ENCODE data around the gene CCDC116. TPM values are rescaled to one million over a fixed set of nuclear protein-coding genes. Genes with fewer than 3 reads are reported as not detected.

The CCDC116 gene
- total and polyA plus RNA-seq, 10 of the 15 experiments (the other 5 are each of a cell fraction or from before 2014, with no cell fraction given), result 0.04 to 0.18 (median 0.04) TPM; not detected in 6

DNA sequence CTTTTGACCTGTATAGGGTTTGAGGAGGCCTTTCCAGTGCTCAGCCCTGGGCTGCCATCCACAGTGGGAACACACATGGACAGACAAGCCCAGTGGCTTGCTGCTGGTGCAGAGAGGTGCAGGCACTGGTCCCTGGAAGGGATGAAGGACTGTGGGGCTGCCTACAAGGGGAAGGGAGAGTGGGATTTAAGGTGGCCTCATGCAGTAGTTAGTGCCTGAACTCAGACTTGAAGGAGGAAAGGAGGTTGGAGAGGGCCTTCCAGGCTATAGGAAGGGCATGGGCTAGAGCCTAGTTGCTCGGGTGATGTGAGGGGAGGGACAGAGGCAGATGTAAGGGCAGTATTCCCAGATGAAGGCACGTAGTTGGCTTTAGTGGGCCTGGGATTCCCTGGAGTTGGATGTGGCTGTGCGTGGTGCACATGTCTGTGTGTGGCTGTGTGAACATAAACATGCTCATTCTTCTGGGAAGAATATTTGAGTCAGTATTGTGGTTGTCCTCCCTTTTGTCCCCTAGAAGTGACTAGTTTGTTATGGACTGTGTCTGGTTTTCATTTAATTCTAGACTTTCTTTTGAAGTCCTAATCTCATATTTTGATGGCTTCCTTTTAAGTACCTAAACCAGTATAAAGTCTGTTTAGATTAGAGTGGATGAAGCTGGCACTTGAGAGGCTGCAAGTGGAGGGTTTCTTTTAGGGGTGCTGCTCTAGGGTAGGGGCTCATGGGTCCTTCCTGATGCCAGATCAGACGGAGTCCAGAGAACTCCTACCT, 21.2 kb upstream of the CCDC116 start:
- ChIA-PET RAD21 (ENCODE audit: unreplicated experiment) (no interaction called here), POLR2A (interaction anchor here (2.4 kb wide), 1 partner anchor 17 kb away, joined by 6 read pairs; no protein-coding TSS in a partner anchor), CTCF (interaction anchor here (0.8 to 2.7 kb wide), 2 partner anchors 31 to 36 kb away, joined by 3 to 8 read pairs; partner anchors contain the start of gene SDF2L1), SMC1A (ENCODE audit: uncharacterized antibody, unreplicated experiment) (no interaction called here)
- DNase-seq (ENCODE audit: low read depth, low spot score) (no peak), ATAC-seq (no peak), FAIRE-seq (no peak)
- Histone ChIP-seq H3K4me2 (ENCODE audit: control insufficient read depth, insufficient read depth) (no peak overlapping the region), H2AFZ (ENCODE audit: control insufficient read depth, low read depth, low read length) (no peak overlapping the region), H3K4me1 (ENCODE audit: control insufficient read depth, insufficient read depth, low read length) (0 out of 2 replicates have a peak, but pooled peaks cover 4% of the 10 kb centered on the region), H3K9me3 (replicated peaks; ENCODE audit: control insufficient read depth, insufficient read depth, low read length) (no peaks in the 10 kb centered on the region), H3K79me2 (ENCODE audit: control insufficient read depth, insufficient read depth, low read length) (peaks cover 30% of the 10 kb centered on the region), H4K20me1 (ENCODE audit: control insufficient read depth, insufficient read depth) (peaks cover 3% of the 10 kb centered on the region; the same call in 1 of the 2 replicates), H3K9ac (ENCODE audit: control insufficient read depth, insufficient read depth, low read length) (no peak overlapping the region), H3K27ac (ENCODE audit: control insufficient read depth, insufficient read depth) (no peak overlapping the region), H3K36me3 (ENCODE audit: control insufficient read depth in 2 of 2, insufficient read depth in 2 of 2, low read length in 1 of 2) (peaks cover 19 to 23% of the 10 kb centered on the region in 2 experiments), H3K4me3 (no peak overlapping the region), H3K27me3 (replicated peaks in 1 of 2; ENCODE audit: control insufficient read depth in 2 of 2, insufficient read depth in 2 of 2, low read length in 1 of 2) (no peaks in the 10 kb centered on the region)
- in situ Hi-C loops (cut with MboI) (loop anchor here (10.0 kb wide), 1 partner anchor 517 kb away; no protein-coding TSS in a partner anchor), intact Hi-C loops (cut with micrococcal nuclease; ENCODE audit: unreplicated experiment) (no loop called here)
- WGBS (ENCODE audit: insufficient coverage, insufficient replicate concordance, low lambda C conversion rate, missing lambda C conversion rate), result 85% methylated on average over 4 of the region's 4 CpGs
- TSS peak; percentile 16 for BruUV-seq (replicated peaks)
- TF ChIP-seq NR2C2 (IDR thresholded peaks at IDR 0.05; ENCODE audit: borderline replicate concordance, control insufficient read depth, insufficient read length, low read depth) (peak; percentile 27), POLR2A (IDR thresholded peaks at IDR 0.05; ENCODE audit: low read depth, low read length) (0 out of 2 replicates have a peak, but pooled peaks have one; percentile 6), BRCA1 (IDR thresholded peaks at IDR 0.05; ENCODE audit: low read depth, low read length) (no peak), MEF2B (IDR thresholded peaks at IDR 0.05; ENCODE audit: partially characterized antibody, poor library complexity, severe bottlenecking) (no peak)

- DNase-seq (ENCODE audit: low read depth, low spot score) (no peak), FAIRE-seq (no peak), ATAC-seq (no peak)
- H3K4me2 ChIP-seq (ENCODE audit: control insufficient read depth, insufficient read depth), result no peak overlapping the region
- H3K79me2 ChIP-seq (ENCODE audit: control insufficient read depth, insufficient read depth, low read length), result peaks cover 18% of the 10 kb centered on the region
- H3K27ac ChIP-seq (ENCODE audit: control insufficient read depth, insufficient read depth), result no peak overlapping the region
- no TSS peak for BruUV-seq (replicated peaks)
- H3K27me3 ChIP-seq (replicated peaks in 1 of 2; ENCODE audit: control insufficient read depth in 2 of 2, insufficient read depth in 2 of 2, low read length in 1 of 2), result no peaks in the 10 kb centered on the region
- ChIA-PET CTCF (interaction anchor here (0.7 to 2.7 kb wide), 4 partner anchors 11 to 34 kb away, joined by 3 to 9 read pairs (median 6); partner anchors contain the start of gene SDF2L1), RAD21 (ENCODE audit: unreplicated experiment) (no interaction called here), POLR2A (interaction anchor here (1.4 to 2.4 kb wide), 2 partner anchors 15 to 29 kb away, joined by 3 to 6 read pairs; no protein-coding TSS in a partner anchor), SMC1A (ENCODE audit: uncharacterized antibody, unreplicated experiment) (no interaction called here)
- H3K4me3 ChIP-seq, result no peak overlapping the region
- H3K9me3 ChIP-seq (replicated peaks; ENCODE audit: control insufficient read depth, insufficient read depth, low read length), result no peaks in the 10 kb centered on the region
- intact Hi-C loops (cut with micrococcal nuclease; ENCODE audit: unreplicated experiment) (no loop called here), in situ Hi-C loops (cut with MboI) (loop anchor here (10.0 kb wide), 1 partner anchor 518 kb away; no protein-coding TSS in a partner anchor)
- H4K20me1 ChIP-seq (ENCODE audit: control insufficient read depth, insufficient read depth), result peaks cover 3% of the 10 kb centered on the region; the same call in 1 of the 2 replicates
- H3K36me3 ChIP-seq (ENCODE audit: control insufficient read depth in 2 of 2, insufficient read depth in 2 of 2, low read length in 1 of 2), result peaks cover 17 to 20% of the 10 kb centered on the region in 2 experiments
- H3K9ac ChIP-seq (ENCODE audit: control insufficient read depth, insufficient read depth, low read length), result no peak overlapping the region
- no peaks in the 10 kb centered on the region for H3K4me1 ChIP-seq (ENCODE audit: control insufficient read depth, insufficient read depth, low read length)
- H2AFZ ChIP-seq (ENCODE audit: control insufficient read depth, low read depth, low read length), result no peak overlapping the region
- WGBS (ENCODE audit: insufficient coverage, insufficient replicate concordance, low lambda C conversion rate, missing lambda C conversion rate), result 87% methylated on average over 7 of the region's 7 CpGs
- no peak for TF ChIP-seq PAX5 (IDR thresholded peaks at IDR 0.05; ENCODE audit: borderline replicate concordance, low read depth, low read length)
- no peak for TF ChIP-seq ESRRA (IDR thresholded peaks at IDR 0.05; ENCODE audit: low read length)
- no peak for TF ChIP-seq HDAC2 (IDR thresholded peaks at IDR 0.05)
- no peak for TF ChIP-seq ZBTB4 (CRISPR knock-in tag; IDR thresholded peaks at IDR 0.05)
- TF ChIP-seq, protein P1, sequence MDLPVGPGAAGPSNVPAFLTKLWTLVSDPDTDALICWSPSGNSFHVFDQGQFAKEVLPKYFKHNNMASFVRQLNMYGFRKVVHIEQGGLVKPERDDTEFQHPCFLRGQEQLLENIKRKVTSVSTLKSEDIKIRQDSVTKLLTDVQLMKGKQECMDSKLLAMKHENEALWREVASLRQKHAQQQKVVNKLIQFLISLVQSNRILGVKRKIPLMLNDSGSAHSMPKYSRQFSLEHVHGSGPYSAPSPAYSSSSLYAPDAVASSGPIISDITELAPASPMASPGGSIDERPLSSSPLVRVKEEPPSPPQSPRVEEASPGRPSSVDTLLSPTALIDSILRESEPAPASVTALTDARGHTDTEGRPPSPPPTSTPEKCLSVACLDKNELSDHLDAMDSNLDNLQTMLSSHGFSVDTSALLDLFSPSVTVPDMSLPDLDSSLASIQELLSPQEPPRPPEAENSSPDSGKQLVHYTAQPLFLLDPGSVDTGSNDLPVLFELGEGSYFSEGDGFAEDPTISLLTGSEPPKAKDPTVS (IDR thresholded peaks at IDR 0.05; ENCODE audit: low read depth, low read length), result no peak
- TF ChIP-seq RCOR1 (conservative IDR thresholded peaks at IDR 0.05; ENCODE audit: low read depth, low read length), result no peak
- TF ChIP-seq SMAD1 (IDR thresholded peaks at IDR 0.05; ENCODE audit: low read depth, partially characterized antibody), result no peak
- TF ChIP-seq FOXM1 (IDR thresholded peaks at IDR 0.05; ENCODE audit: low read depth, low read length), result no peak
These were observed 19.7 kb upstream of the CCDC116 start for GRCh38 chr22:21612858-21613257.
